ENCODE results near the gene GYG2.
"Not testable (repeated sequence)": the region's sequence is repeated elsewhere in the genome, so short reads cannot be mapped to it uniquely, and the experiment has no call there.

GYG2 gene

DNA sequence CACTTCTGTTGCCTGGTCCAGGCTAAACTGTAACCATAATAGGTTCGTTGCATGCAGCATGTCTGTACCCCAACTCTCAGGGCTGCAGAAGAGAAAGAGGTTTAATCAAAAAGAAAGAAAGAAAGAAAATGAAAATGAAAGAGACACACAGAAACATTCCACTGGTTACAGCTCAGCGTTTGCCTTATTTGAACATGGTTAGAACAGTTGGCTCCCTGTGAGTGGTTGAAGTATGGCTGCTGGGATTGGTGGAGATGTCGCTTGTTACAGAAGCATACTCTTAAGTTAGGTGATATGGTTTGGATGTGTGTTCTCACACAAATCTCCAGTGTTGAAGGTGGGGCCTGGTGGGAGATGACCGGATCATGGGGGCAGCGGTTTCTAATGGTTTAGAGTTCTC is 64.1 kb downstream of the GYG2 start:
- TF ChIP-seq CTCF (conservative IDR thresholded peaks at IDR 0.05; ENCODE audit: low read length) = no peak
- DNase-seq (ENCODE audit: low read depth) = no peak
- no peak overlapping the region for H3K4me3 ChIP-seq (ENCODE audit: low read length)

DNA sequence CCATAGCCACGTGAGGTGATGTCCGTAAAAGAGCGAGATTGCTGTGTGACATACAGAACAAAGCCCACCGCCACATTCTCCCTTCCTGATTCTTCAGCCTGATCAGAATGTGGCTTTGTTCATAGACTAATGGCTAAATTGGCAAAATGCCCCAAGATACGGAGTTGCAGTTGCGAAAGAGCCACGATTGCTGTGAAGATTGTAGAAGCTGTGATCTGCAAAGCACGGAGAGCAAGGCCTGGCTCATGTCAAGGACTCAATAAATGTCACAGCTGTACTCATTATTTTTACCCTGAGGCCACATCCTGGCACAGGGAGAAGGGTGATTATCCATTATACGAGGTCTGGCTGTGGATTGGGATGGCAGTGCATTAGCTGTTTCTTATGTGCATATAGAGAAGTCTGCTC is 66.2 kb downstream of the GYG2 start:
- no peak overlapping the region for H3K4me3 ChIP-seq (ENCODE audit: low read length)
- peak; percentile 5 for DNase-seq (ENCODE audit: low read depth)
- no peak for TF ChIP-seq CTCF (conservative IDR thresholded peaks at IDR 0.05; ENCODE audit: low read length)

GRCh38 chrX:2897311-2897689 is 68.6 kb downstream of the GYG2 start:
- H3K4me3 ChIP-seq (ENCODE audit: low read length) = no peak overlapping the region
- no peak for TF ChIP-seq CTCF (conservative IDR thresholded peaks at IDR 0.05; ENCODE audit: low read length)
- no peak for DNase-seq (ENCODE audit: low read depth)

- H3K4me3 ChIP-seq (ENCODE audit: low read length); DNase-seq (ENCODE audit: low read depth): not testable (repeated sequence)
Measured at GRCh38 chrX:2897690-2898623, 69.2 kb downstream of the GYG2 start.

- H3K4me3 ChIP-seq (ENCODE audit: low read length) = no peak overlapping the region
- DNase-seq (ENCODE audit: low read depth) = no peak
- no peak for TF ChIP-seq CTCF (conservative IDR thresholded peaks at IDR 0.05; ENCODE audit: low read length)
Measured at GRCh38 chrX:2898846-2899512, 70.2 kb downstream of the GYG2 start.

DNA sequence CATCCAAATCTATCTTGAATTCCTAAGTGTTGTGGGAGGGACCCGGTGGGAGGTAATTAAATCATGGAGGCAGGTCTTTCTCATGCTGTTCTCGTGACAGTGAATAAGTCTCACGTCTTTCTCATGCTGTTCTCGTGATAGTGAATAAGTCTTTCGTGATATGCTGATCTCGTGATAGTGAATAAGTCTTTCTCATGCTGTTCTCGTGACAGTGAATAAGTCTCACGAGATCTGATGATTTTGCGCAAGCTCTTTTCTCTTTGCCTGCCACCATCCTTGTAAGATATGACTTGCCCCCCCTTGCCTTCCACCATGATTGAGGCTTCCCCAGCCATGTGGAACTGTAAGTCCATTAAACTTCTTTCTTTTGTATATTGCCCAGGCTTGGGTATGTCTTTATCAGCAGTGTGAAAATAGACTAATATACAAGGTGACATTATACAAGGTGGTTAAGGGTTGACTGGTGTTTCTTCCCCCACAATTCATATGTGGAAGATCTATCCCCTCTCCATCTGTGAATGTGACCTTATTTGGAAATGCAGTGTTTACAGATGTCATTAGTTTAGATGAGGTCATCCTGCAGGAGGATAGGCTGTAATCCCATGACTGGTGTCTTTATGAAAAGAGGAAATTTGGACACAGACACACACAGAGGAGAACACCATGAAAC is 72.8 kb downstream of the GYG2 start:
- TF ChIP-seq CTCF (conservative IDR thresholded peaks at IDR 0.05; ENCODE audit: low read length) = no peak
- DNase-seq (ENCODE audit: low read depth) = no peak
- no peak overlapping the region for H3K4me3 ChIP-seq (ENCODE audit: low read length)

DNA sequence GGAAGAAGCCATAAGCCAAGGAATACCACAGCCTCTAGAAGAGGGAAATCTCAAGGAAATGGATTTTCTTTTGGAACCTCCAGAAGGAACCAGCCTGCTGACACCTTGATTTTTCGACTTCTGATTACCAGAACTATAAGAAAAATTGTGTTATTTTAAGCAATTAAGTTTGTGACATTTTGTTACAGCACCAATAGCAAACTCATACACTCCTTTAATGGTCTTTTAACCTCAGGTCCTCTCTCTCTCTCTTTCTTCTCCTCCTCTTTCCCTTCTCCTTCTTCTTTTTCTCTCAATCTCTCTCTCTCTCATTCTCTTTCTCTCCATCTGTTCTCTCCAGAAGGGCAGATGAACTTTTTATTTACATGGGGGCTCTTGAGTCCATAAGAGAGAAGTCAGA is 74.1 kb downstream of the GYG2 start:
- no peak for DNase-seq (ENCODE audit: low read depth)
- TF ChIP-seq CTCF (conservative IDR thresholded peaks at IDR 0.05; ENCODE audit: low read length) = no peak
- no peak overlapping the region for H3K4me3 ChIP-seq (ENCODE audit: low read length)
